HUES6 (cell line): Measurements from ENCODE around the gene ZDHHC9.

Experiments used
- H3K27ac ChIP-seq: 2 replicates; pipeline ENCODE4 v1.7.0; 2013; ENCODE audit warnings: low read depth, mild to moderate bottlenecking, low read length, inconsistent platforms
- H3K27me3 ChIP-seq: 2 replicates; pipeline ENCODE4 v1.6.1; 2013; ENCODE audit warnings: low read length; ENCODE audit not compliant: control insufficient read depth, insufficient read depth
- H3K36me3 ChIP-seq: 2 replicates; pipeline ENCODE4 v1.6.1; 2013; ENCODE audit warnings: low read length; ENCODE audit not compliant: control insufficient read depth, insufficient read depth
- H3K4me1 ChIP-seq: 2 replicates; pipeline ENCODE4 v1.6.1; 2013; ENCODE audit warnings: low read length; ENCODE audit not compliant: control insufficient read depth, insufficient read depth
- H3K4me3 ChIP-seq: 2 replicates; pipeline ENCODE4 v1.5.1; 2013; ENCODE audit warnings: low read depth, low read length
- H3K9ac ChIP-seq: one replicate; pipeline ENCODE4 v1.6.1; 2013; ENCODE audit warnings: mild to moderate bottlenecking, low read length
- H3K9me3 ChIP-seq: 2 replicates; pipeline ENCODE4 v1.6.1; 2013; ENCODE audit warnings: low read depth, low read length; ENCODE audit not compliant: control insufficient read depth, insufficient read depth

Gene ZDHHC9

GRCh38 chrX:129795584-129795983 is 48.1 kb downstream of the ZDHHC9 start:
- H3K36me3 ChIP-seq = peaks cover 20% of the 10 kb centered on the region
- H3K9me3 ChIP-seq = peaks cover 9% of the 10 kb centered on the region; the same call in 1 of the 2 replicates
- no peak overlapping the region for H3K4me3 ChIP-seq
- H3K27me3 ChIP-seq = no peaks in the 10 kb centered on the region
- H3K4me1 ChIP-seq = no peaks in the 10 kb centered on the region
- no peak overlapping the region for H3K27ac ChIP-seq
- no peak overlapping the region for H3K9ac ChIP-seq

GRCh38 chrX:129793604-129794191 is 50.0 kb downstream of the ZDHHC9 start:
- Histone ChIP-seq H3K9me3 (peaks cover 9% of the 10 kb centered on the region; the same call in 1 of the 2 replicates), H3K27ac (no peak overlapping the region), H3K9ac (no peak overlapping the region), H3K4me1 (no peaks in the 10 kb centered on the region), H3K27me3 (no peaks in the 10 kb centered on the region; the same call in 1 of the 2 replicates), H3K4me3 (no peak overlapping the region), H3K36me3 (peaks cover 12% of the 10 kb centered on the region)

- peaks cover 2% of the 10 kb centered on the region for H3K36me3 ChIP-seq
- H3K9ac ChIP-seq = no peak overlapping the region
- no peak overlapping the region for H3K27ac ChIP-seq
- no peaks in the 10 kb centered on the region; the same call in 1 of the 2 replicates for H3K27me3 ChIP-seq
- H3K9me3 ChIP-seq = peaks cover 7% of the 10 kb centered on the region; the same call in 1 of the 2 replicates
- H3K4me1 ChIP-seq = no peaks in the 10 kb centered on the region
- H3K4me3 ChIP-seq = no peak overlapping the region
These were observed 50.9 kb downstream of the ZDHHC9 start for GRCh38 chrX:129792586-129793291.

- Histone ChIP-seq H3K27ac (no peak overlapping the region), H3K27me3 (no peaks in the 10 kb centered on the region; the same call in 1 of the 2 replicates), H3K9me3 (peaks cover under 1% of the 10 kb centered on the region; the same call in 1 of the 2 replicates), H3K4me3 (no peak overlapping the region), H3K4me1 (no peaks in the 10 kb centered on the region), H3K9ac (no peak overlapping the region), H3K36me3 (no peaks in the 10 kb centered on the region)
These were observed 51.6 kb downstream of the ZDHHC9 start for GRCh38 chrX:129791961-129792570.

- no peaks in the 10 kb centered on the region for H3K4me1 ChIP-seq
- H3K9ac ChIP-seq = no peak overlapping the region
- H3K4me3 ChIP-seq = no peak overlapping the region
- no peak overlapping the region for H3K27ac ChIP-seq
- no peaks in the 10 kb centered on the region for H3K9me3 ChIP-seq
- H3K27me3 ChIP-seq = no peaks in the 10 kb centered on the region; the same call in 1 of the 2 replicates
- no peaks in the 10 kb centered on the region for H3K36me3 ChIP-seq
These were observed 52.4 kb downstream of the ZDHHC9 start for GRCh38 chrX:129791336-129791735.

- Histone ChIP-seq H3K4me1 (no peaks in the 10 kb centered on the region), H3K27ac (no peak overlapping the region), H3K36me3 (no peaks in the 10 kb centered on the region), H3K27me3 (no peaks in the 10 kb centered on the region; the same call in 1 of the 2 replicates), H3K9me3 (no peaks in the 10 kb centered on the region), H3K4me3 (no peak overlapping the region), H3K9ac (no peak overlapping the region)
These were observed 52.9 kb downstream of the ZDHHC9 start for GRCh38 chrX:129790808-129791207.

GRCh38 chrX:129790146-129790545 is 53.5 kb downstream of the ZDHHC9 start:
- no peaks in the 10 kb centered on the region for H3K9me3 ChIP-seq
- no peak overlapping the region for H3K27ac ChIP-seq
- no peaks in the 10 kb centered on the region for H3K36me3 ChIP-seq
- no peak overlapping the region for H3K9ac ChIP-seq
- H3K4me1 ChIP-seq = no peaks in the 10 kb centered on the region
- H3K27me3 ChIP-seq = no peaks in the 10 kb centered on the region; the same call in 1 of the 2 replicates
- no peak overlapping the region for H3K4me3 ChIP-seq

- Histone ChIP-seq H3K4me1 (no peaks in the 10 kb centered on the region), H3K4me3 (no peak overlapping the region), H3K9ac (no peak overlapping the region), H3K36me3 (no peaks in the 10 kb centered on the region), H3K9me3 (no peaks in the 10 kb centered on the region), H3K27me3 (peaks cover 3% of the 10 kb centered on the region; the same call in 1 of the 2 replicates), H3K27ac (no peak overlapping the region)
These were observed 55.2 kb downstream of the ZDHHC9 start for GRCh38 chrX:129788527-129788926.

- Histone ChIP-seq H3K27ac (no peak overlapping the region), H3K4me1 (no peaks in the 10 kb centered on the region), H3K27me3 (peaks cover 7% of the 10 kb centered on the region; the same call in 1 of the 2 replicates), H3K9me3 (no peaks in the 10 kb centered on the region), H3K4me3 (no peak overlapping the region), H3K9ac (no peak overlapping the region), H3K36me3 (no peaks in the 10 kb centered on the region)
These were observed 56.2 kb downstream of the ZDHHC9 start for GRCh38 chrX:129787336-129788055.

- Histone ChIP-seq H3K27me3 (peaks cover 7% of the 10 kb centered on the region; the same call in 1 of the 2 replicates), H3K9ac (no peak overlapping the region), H3K4me3 (no peak overlapping the region), H3K36me3 (no peaks in the 10 kb centered on the region), H3K4me1 (peaks cover 6% of the 10 kb centered on the region; the same call in 1 of the 2 replicates), H3K9me3 (no peaks in the 10 kb centered on the region), H3K27ac (no peak overlapping the region)
These were observed 57.5 kb downstream of the ZDHHC9 start for GRCh38 chrX:129786210-129786651.
